HG02943 (cell line): ENCODE data around the gene TRAPPC2L.
A peak's percentile ranks its signal among the peaks of the same experiment; 100 is the strongest.

ENCODE experiments used
- ATAC-seq: cut with Tn5 transposase; IDR thresholded peaks from one replicate; pipeline ENCODE4 v1.9.1; 2021; ENCODE audit warnings: mild to moderate bottlenecking, low read depth, moderate library complexity; ENCODE audit not compliant: unreplicated experiment

TRAPPC2L gene

GRCh38 chr16:88855736-88856121 lies 1.2 kb upstream of the TRAPPC2L start:
- ATAC-seq: no peak

DNA sequence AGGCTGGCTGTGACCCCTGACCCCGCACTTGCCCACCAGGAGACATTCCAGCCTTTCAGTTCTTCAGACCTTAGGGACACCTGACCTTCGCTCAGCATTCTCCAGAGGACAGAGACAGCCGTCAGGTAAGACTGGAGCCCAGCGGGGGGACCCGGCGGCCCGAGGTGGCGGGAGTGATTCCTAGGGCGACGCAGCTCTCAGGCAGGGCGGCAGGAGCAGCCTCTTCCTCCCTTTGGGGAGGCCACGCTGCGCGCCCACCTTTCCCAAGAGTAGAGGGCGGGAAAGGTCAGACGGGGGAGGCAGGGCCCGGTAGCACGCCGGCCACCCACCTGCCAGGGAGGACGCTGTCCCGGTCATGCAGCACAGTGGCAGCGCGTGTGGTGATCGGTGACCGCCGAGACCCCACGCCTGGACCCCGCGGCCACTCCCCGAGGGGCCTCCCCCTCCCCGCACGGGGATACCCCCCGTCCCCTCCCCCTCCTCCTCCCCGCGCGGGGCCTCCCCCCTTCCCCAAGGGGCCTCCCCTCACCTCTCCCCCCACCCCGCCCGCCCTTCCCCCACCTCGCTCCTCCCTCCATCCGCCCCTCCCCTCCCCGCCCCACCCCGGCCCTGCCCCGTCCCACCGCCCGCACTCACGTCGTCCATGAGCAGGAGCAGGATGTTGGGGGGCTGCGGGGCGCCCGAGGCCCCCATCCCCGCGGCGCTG lies 652 bp upstream of the TRAPPC2L start:
- no peak for ATAC-seq

- ATAC-seq: peak; percentile 37
Observed at GRCh38 chr16:88857728-88858339, 907 bp downstream of the TRAPPC2L start.

DNA sequence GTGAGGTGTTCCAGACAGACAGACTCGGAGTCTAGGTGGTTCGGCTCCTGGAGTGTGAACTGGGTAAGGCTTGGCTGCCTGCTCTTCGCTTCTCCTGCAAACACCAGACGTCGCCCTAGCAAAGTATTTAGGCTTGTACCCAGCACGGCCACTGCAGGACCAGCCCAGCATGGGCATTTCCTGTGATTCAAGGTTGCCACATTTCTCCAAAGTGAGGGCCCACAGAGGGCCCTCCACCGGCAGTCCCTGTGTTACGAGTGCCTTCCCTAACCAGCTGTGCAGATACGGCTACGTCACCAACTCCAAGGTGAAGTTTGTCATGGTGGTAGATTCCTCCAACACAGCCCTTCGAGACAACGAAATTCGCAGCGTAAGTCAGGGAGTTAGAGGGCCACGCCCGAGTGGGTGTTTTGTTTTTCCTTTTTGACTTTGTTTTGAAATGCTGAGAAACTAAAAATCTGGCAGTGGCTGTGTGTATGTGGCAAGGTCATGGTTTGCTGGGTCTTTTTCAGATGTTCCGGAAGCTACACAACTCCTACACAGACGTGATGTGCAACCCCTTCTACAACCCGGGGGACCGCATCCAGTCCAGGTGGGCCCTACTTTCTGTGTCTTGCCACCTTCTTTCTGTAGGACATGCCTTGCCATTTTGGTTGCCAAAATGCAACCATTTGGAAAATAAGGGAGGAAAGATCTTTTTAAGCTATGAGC lies 2.6 kb downstream of the TRAPPC2L start:
- no peak for ATAC-seq

DNA sequence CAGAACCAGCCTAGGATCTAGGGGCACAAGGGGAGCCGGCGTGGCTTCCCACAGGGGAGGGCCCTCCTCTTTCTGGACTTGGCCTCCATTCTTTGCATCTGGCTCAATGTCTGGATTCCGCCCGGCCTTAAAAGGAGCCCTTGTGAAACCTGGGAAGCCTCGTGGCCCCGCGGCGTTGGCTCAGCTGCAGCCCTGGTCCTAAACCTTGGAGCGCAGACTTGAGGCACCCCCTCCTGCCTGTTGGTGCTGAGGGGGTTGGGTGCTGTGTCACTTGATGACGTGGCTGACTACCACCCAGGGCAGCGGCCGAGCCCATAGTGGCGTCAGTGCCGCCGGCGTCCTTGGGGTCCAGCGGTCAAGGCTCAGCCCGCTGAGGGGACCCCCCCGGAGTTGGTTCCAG lies 4.4 kb downstream of the TRAPPC2L start:
- no peak for ATAC-seq

GRCh38 chr16:88862968-88863367 lies 6.0 kb downstream of the TRAPPC2L start:
- no peak for ATAC-seq

DNA sequence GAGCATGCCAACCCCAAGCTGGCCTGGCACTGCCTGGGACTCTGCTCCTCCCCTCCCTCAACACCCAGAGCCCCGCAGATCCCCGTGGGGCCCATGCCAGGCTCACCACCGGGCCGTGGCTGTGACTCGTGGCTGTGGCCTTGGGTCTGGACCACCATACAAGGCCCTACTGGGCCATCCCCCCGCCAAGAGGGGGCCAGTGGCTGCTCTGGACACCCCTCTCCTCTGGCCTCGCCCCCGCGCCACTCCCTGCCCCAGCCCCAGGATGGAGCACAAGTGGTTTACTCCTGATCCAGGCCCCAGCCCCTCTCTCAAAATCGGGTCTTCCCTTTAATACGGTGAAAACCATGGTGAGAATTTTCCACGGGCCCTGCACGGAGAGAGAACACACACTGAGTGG lies 6.5 kb downstream of the TRAPPC2L start:
- ATAC-seq: no peak

DNA sequence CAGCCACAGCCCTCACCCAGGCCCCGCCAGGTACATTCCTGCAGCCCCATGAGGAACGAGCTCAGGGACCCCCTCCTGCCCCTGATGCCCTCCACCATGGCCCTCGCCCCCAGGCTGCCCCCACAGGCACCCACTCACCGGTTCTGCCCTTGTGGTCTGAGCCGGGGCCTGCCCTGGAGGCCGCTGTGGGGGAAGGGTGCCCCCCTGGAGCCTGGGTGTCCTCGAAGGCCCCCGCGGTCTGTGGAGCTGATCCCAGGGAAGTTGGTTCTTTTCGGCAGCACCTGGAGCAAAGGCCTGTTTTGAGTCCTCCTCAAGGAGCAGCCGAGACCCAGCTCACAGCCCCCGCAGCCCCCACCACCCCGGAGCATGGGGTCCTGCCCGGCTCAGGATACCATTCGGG lies 7.2 kb downstream of the TRAPPC2L start:
- ATAC-seq: no peak

DNA sequence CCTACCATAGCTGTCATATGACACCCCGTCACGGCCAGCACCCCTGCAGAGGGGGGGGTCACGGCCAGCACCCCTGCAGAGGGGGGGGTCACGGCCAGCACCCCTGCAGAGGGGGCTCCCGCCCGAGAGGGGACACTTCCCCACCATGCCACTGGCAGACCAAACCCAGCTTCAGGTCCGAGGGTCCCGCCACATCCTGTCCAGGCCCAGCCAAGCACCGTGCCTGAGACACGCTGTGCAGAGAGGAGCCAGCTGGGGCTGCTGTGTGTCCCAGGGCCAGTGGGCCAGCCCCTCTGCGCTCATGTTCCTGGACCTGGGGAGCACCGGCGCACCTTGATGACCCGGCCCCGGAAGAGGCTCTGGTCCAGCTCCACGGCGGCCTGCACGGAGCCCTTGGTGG lies 7.6 kb downstream of the TRAPPC2L start:
- ATAC-seq: no peak

GRCh38 chr16:88865310-88865709 lies 8.4 kb downstream of the TRAPPC2L start:
- no peak for ATAC-seq

DNA sequence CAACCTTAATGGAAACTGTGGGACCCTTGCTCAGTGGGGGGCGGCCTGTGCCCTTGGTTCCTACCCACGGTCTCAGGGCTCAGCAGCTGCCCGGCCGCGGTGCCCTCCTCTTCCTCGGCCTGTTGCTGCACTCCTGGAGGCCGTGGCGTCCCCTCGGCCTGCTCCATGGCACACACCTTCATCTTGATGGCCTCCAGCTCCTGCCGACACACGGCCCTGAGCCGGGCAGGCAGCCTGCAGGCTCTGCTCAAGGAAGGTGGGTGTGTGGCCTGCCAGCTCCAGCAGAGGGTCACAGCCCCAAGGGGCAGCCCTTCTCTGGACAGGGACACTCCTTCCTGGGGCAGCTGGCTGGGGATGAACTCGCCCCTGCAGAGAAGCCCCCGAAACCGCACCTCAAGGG lies 8.8 kb downstream of the TRAPPC2L start:
- no peak for ATAC-seq

DNA sequence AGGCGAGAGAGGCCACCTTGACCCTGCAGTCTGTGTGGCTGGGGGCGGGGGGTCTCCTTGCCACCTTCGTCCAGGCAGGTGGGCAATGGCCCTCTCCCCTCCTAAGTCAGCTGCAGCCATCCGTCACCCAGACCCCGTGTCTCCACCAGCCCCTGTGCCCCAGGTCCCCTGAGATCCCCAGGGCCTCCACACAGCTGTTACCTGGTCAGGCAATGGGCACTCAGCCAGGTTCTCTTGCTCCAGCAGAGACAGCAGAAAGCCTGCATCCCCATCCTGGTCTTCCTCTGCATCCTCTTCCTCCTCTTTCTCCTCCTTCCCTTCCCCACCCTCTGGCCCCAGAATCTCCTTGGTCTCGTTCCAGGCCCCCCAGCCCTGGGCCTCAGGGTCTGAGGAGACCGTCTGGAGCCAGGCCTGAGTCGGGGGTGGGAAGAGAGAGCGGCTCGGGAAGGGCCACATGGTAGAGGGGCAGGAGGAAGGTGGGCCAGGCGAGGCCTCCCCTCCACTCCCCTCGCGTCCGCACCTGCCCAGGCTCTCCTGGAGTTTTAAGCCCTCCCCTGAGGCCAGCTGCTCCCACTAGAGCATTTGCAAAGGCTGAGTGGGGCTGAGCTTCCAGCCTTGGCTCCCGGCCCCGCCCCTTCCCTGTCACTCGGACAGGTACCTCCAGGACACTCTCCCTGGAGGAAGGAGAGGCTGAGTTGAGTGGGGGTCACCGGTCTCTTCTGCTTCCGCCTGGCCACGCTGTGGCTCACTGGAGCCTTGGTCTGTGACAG lies 9.4 kb downstream of the TRAPPC2L start, which contains the start of gene PABPN1L:
Gene PABPN1L, minus strand, starts transcription at position 510 of the 770 bp plus-strand sequence. Its CDS starts 54 bp downstream, at position 456.
- ATAC-seq: no peak

DNA sequence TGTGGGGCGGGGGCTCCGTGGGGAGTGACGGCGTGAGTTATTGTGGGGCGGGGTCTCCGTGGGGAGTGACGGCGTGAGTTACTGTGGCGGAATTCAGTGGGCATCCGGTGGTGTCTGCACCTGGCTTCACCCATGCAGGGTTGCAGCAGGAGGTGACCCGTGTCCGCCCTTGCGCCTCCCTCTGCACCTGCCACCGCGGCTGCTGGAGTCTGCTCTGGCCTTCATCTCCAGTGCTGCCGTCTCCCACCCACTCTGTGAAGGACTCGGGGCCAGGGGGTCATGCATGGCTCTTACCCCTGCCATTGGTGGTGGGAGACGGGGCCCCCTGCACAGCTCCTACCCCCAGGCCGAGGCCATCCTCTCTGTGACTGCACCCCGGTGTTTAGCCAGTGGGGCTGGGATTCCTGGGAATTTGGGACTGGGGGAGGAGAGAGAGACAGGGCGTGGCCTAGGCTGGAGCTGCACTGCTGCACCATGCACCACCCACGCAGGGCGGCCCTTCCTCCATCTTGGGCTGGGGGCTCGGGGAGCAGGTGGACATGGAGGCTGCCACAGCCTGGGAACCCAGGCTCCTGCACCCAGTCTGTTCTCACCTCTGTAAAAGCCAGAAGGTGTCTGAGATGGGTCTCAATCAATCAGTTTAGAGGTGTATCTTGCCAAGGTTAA lies 10.8 kb downstream of the TRAPPC2L start:
- no peak for ATAC-seq

GRCh38 chr16:88868974-88869672 lies 12.2 kb downstream of the TRAPPC2L start:
- ATAC-seq: no peak

GRCh38 chr16:88869673-88869980 lies 12.7 kb downstream of the TRAPPC2L start:
- no peak for ATAC-seq

DNA sequence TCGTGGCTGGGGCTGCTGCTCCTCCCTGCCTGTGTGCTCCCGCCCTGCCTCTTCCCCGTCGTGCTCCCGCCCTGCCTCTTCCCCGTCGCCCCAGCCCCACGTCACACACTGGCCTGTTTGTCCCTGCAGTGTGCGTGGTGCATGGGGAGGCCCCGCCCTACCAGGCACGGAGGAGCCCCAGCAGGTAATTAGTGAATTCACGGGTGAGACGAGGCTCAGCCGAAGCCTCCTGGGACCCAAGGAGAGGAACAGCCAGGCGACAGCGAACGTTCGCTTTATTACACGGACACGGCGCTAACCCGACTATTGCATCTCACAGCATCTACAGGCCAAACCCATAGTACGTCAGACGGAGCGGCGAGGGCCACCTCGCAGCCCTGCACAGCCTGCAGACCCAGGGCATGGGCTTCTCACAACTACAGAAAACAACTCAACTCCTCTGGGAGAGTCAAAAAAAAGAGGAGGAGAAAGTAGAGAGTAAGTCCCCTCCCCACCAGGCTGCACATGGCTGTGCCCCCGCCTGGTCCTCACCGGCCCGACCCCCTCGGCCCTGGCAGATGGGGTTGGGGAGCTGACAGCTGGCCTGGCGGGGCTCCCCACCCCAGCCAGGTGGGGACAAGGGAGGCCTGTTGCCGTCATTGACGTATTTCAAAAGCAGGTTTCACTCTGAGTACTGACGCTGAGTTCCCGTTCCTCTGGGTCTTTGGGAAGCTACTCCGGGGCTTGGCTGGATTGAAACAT lies 13.9 kb downstream of the TRAPPC2L start:
- ATAC-seq: no peak

DNA sequence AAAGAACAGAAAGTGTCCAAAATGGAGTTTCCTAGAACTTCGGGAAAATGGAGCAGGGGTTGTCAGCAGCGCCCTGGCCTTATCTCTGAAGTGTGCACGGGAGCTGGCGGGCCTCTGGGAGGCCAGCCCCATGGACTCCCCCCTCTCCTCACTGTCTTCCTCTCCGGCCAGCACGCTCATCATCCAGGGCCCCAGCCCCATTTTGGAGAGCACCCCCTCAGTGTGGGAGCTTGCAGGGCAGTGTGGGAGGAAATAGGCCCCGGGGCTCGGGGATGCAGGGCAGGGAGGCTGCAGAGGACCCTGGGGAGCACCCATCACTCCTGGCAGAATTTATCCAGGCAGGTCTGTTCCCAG lies 14.4 kb downstream of the TRAPPC2L start:
- ATAC-seq: no peak

GRCh38 chr16:88871730-88872416 lies 14.9 kb downstream of the TRAPPC2L start:
- ATAC-seq: no peak
